Endothelial cell of umbilical vein (primary cell): ENCODE data around the gene GAL3ST1.

Experiments used
- CTCF ChIP-seq, 2 donors: IDR thresholded peaks; 1 replicate in 1 of 2; 2 replicates in 1 of 2; pipeline ENCODE4 v1.5.1; 2011; ENCODE audit warnings: low read length in 2 of 2, mild to moderate bottlenecking in 2 of 2, moderate library complexity in 2 of 2, control low read depth in 1 of 2, inconsistent platforms in 1 of 2, low read depth in 1 of 2; ENCODE audit not compliant: insufficient read depth in 1 of 2; ENCODE audit errors: extremely low read depth in 1 of 2
- POLR2A ChIP-seq: IDR thresholded peaks from 2 replicates; pipeline ENCODE4 v1.6.1; 2012; ENCODE audit warnings: low read depth, mild to moderate bottlenecking, control low read depth, low read length

GRCh38 chr22:30507670-30508069, 66.8 kb downstream of the GAL3ST1 start:
- TF ChIP-seq POLR2A (no peak), CTCF (IDR thresholded peaks at IDR 0.05; ENCODE audit: extremely low read depth in 1 of 2, insufficient read depth in 1 of 2, low read depth in 1 of 2, low read length in 2 of 2) (no peak)
